Gastrocnemius medialis (tissue), 4 donors: ENCODE measurements around the gene ZNF324. TPM values are rescaled to one million over a fixed set of nuclear protein-coding genes. Genes with fewer than 3 reads are reported as not detected.
"Not testable (repeated sequence)": the region's sequence is repeated elsewhere in the genome, so short reads cannot be mapped to it uniquely, and the experiment has no call there.

Experiments used
- ATAC-seq, 2 donors: fragments of 150-250 bp; one replicate each; pipeline ENCODE4 v1.9.1; 2016
- DNase-seq, 2 donors: peaks; one replicate each; pipeline ENCODE4 v3.0.0-alpha.2; 2019
- H3K27ac ChIP-seq, 4 donors: fragments of 200-600 bp; sonication (generic); 1 replicate in 1 of 4; 2 replicates in 3 of 4; pipeline ENCODE4 v1.5.1; 2016 to 2018; ENCODE audit warnings: mild to moderate bottlenecking in 2 of 4, moderate library complexity in 1 of 4
- H3K27me3 ChIP-seq, 3 donors: fragments of 200-600 bp; sonication (generic) in 2 of 3; 1 replicate in 1 of 3; 2 replicates in 2 of 3; pipeline versions ENCODE4 v1.5.1 to v1.6.0; 2016 to 2019; ENCODE audit warnings: mild to moderate bottlenecking in 1 of 3, moderate library complexity in 1 of 3
- H3K36me3 ChIP-seq, 2 donors: fragments of 200-600 bp; sonication (generic) in 1 of 2; one replicate each; pipeline ENCODE4 v1.5.1; 2017 to 2018
- H3K4me1 ChIP-seq, 2 donors: fragments of 200-600 bp; sonication (generic) in 1 of 2; one replicate each; pipeline ENCODE4 v1.5.1; 2016 to 2017; ENCODE audit warnings: mild to moderate bottlenecking in 2 of 2
- H3K4me3 ChIP-seq, 4 donors: fragments of 200-600 bp; sonication (generic) in 3 of 4; 1 replicate in 1 of 4; 2 replicates in 3 of 4; pipeline ENCODE4 v1.5.1; 2016 to 2019; ENCODE audit warnings: mild to moderate bottlenecking in 2 of 4
- H3K9me3 ChIP-seq, 3 donors: fragments of 200-600 bp; sonication (generic) in 2 of 3; 1 replicate in 1 of 3; 2 replicates in 2 of 3; pipeline ENCODE4 v1.5.1; 2016 to 2019
- CTCF ChIP-seq, 5 experiments: fragments of 450-650 bp in 3 of 5; fragments of 200-600 bp in 2 of 5; sonication (generic) in 2 of 5; IDR thresholded peaks in 4 of 5; conservative IDR thresholded peaks in 1 of 5; 1 replicate in 4 of 5; 2 replicates in 1 of 5; pipeline ENCODE4 v1.5.1; 2016 to 2019; ENCODE audit warnings: antibody characterized with exemption in 5 of 5, mild to moderate bottlenecking in 3 of 5, moderate library complexity in 3 of 5
- POLR2A ChIP-seq, 2 donors: fragments of 450-650 bp; IDR thresholded peaks; one replicate each; pipeline ENCODE4 v1.6.1; 2017; ENCODE audit warnings: antibody characterized with exemption in 2 of 2, mild to moderate bottlenecking in 2 of 2, moderate library complexity in 2 of 2
- in situ Hi-C, 4 donors: fragments of 200-750 bp; cut with MboI; loops; one replicate each; pipeline versions ENCODE4 v1.15.0 to v1.8.0; 2017; ENCODE audit warnings: low sequenced_read_pairs in 4 of 4
- intact Hi-C: fragments of 100-400 bp; cut with DNase I; formaldehyde crosslinking; loops from one replicate; pipeline ENCODE4 v1.15.1; 2023; ENCODE audit warnings: low total_unique reads
- total RNA-seq, 4 donors: library from RNA; depleted of rRNA; stranded (reverse); fragments of >200 nt; gene quantifications; one replicate each; pipeline versions ENCODE4 v1.1.0 to v1.2.3, GENCODE V29; 2016

The ZNF324 gene
- total RNA-seq, 4 donors from 2014 or later, result 8.1 to 11.4 (median 11.3) TPM

GRCh38 chr19:58480831-58481230, 14.0 kb downstream of the ZNF324 start:
- Histone ChIP-seq H3K4me1 (peaks cover 6 to 11% of the 10 kb centered on the region in 2 donors), H3K4me3 (no peak overlapping the region), H3K27me3 (no peaks in the 10 kb centered on the region), H3K27ac (no peak overlapping the region), H3K36me3 (peaks cover 0 to 11% of the 10 kb centered on the region in 2 donors), H3K9me3 (no peaks in the 10 kb centered on the region)
- TF ChIP-seq POLR2A (IDR thresholded peaks at IDR 0.05) (no peak), CTCF (IDR thresholded peaks at IDR 0.05 in 4 of 5, conservative IDR thresholded peaks at IDR 0.05 in 1 of 5) (no peak)
- ATAC-seq (no peak), DNase-seq (no peak)
- intact Hi-C loops (no loop called here), in situ Hi-C loops (no loop called here)

GRCh38 chr19:58482372-58482771, 15.5 kb downstream of the ZNF324 start:
- in situ Hi-C loops, result no loop called here
- Histone ChIP-seq H3K36me3 (peaks cover 0 to 11% of the 10 kb centered on the region in 2 donors), H3K4me3 (no peak overlapping the region), H3K4me1 (no peaks in the 10 kb centered on the region), H3K9me3 (no peaks in the 10 kb centered on the region), H3K27me3 (no peaks in the 10 kb centered on the region), H3K27ac (no peak overlapping the region)
- intact Hi-C loops, result no loop called here
- no peak for ATAC-seq
- TF ChIP-seq CTCF (IDR thresholded peaks at IDR 0.05 in 4 of 5, conservative IDR thresholded peaks at IDR 0.05 in 1 of 5), result no peak
- DNase-seq, result no peak

GRCh38 chr19:58483776-58484175, 16.9 kb downstream of the ZNF324 start:
- TF ChIP-seq POLR2A (IDR thresholded peaks at IDR 0.05) (no peak), CTCF (IDR thresholded peaks at IDR 0.05 in 4 of 5, conservative IDR thresholded peaks at IDR 0.05 in 1 of 5) (no peak)
- H3K36me3 ChIP-seq, result peaks cover 0 to 11% of the 10 kb centered on the region in 2 donors
- in situ Hi-C loops, result no loop called here

GRCh38 chr19:58484349-58484748, 17.5 kb downstream of the ZNF324 start:
- H3K4me3 ChIP-seq, ATAC-seq, H3K27me3 ChIP-seq, H3K4me1 ChIP-seq, DNase-seq, H3K27ac ChIP-seq, intact Hi-C loops, in situ Hi-C loops, H3K9me3 ChIP-seq: not testable (repeated sequence)
- H3K36me3 ChIP-seq, result peaks cover 0 to 10% of the 10 kb centered on the region in 2 donors

More at GRCh38 chr19:58483776-58484175, 16.9 kb downstream of the ZNF324 start:
- Histone ChIP-seq H3K27ac (no peak overlapping the region), H3K27me3 (no peaks in the 10 kb centered on the region), H3K9me3 (no peaks in the 10 kb centered on the region), H3K4me3 (no peak overlapping the region), H3K4me1 (no peaks in the 10 kb centered on the region)
- no peak for ATAC-seq
- intact Hi-C loops, result no loop called here
- DNase-seq, result no peak

GRCh38 chr19:58491393-58491792, 24.5 kb downstream of the ZNF324 start:
- TF ChIP-seq POLR2A (IDR thresholded peaks at IDR 0.05) (no peak), CTCF (IDR thresholded peaks at IDR 0.05 in 4 of 5, conservative IDR thresholded peaks at IDR 0.05 in 1 of 5) (no peak)
- Histone ChIP-seq H3K27me3 (no peaks in the 10 kb centered on the region), H3K27ac (no peak overlapping the region), H3K36me3 (no peaks in the 10 kb centered on the region), H3K4me1 (no peaks in the 10 kb centered on the region), H3K9me3 (no peaks in the 10 kb centered on the region), H3K4me3 (no peak overlapping the region)
- ATAC-seq, result no peak
- in situ Hi-C loops (no loop called here), intact Hi-C loops (no loop called here)
- no peak for DNase-seq
